Keratinocyte (primary cell): Measurements from ENCODE around the gene ANXA3. TPM values are rescaled to one million over a fixed set of nuclear protein-coding genes. Genes with fewer than 3 reads are reported as not detected.

Experiments used
- DNase-seq: peaks from one replicate; pipeline ENCODE4 v3.0.0-alpha.2; 2011; ENCODE audit warnings: low read depth, missing footprints, low spot score
- FAIRE-seq: peaks from 2 replicates; lab custom pipeline; 2011; peaks lifted over from hg19 to GRCh38; lab: Jason Lieb, UNC
- H2AFZ ChIP-seq: 2 replicates; pipeline ENCODE4 v1.6.0; 2012; ENCODE audit warnings: low read length, control low read depth, inconsistent platforms; ENCODE audit not compliant: control insufficient read depth
- H3K27ac ChIP-seq: 2 replicates; pipeline ENCODE4 v1.5.1; 2011; ENCODE audit warnings: low read length; ENCODE audit not compliant: control insufficient read depth, insufficient read depth
- H3K27me3 ChIP-seq: 3 replicates; pipeline ENCODE4 v1.6.0; 2011; ENCODE audit warnings: low read length; ENCODE audit not compliant: control insufficient read depth, insufficient read depth; ENCODE audit errors: extremely low read depth
- H3K36me3 ChIP-seq, 2 experiments: 2 replicates in 1 of 2; 3 replicates in 1 of 2; pipeline ENCODE4 v1.5.1; 2011; ENCODE audit warnings: low read length in 2 of 2, mild to moderate bottlenecking in 1 of 2; ENCODE audit not compliant: control insufficient read depth in 2 of 2, insufficient read depth in 2 of 2; ENCODE audit errors: extremely low read depth in 1 of 2
- H3K4me1 ChIP-seq: 3 replicates; pipeline ENCODE4 v1.5.1; 2011; ENCODE audit warnings: low read length; ENCODE audit not compliant: control insufficient read depth, insufficient read depth; ENCODE audit errors: extremely low read depth
- H3K4me2 ChIP-seq: 3 replicates; pipeline ENCODE4 v1.6.0; 2011; ENCODE audit warnings: low read depth, low read length; ENCODE audit not compliant: control insufficient read depth, insufficient read depth; ENCODE audit errors: extremely low read depth
- H3K4me3 ChIP-seq, 3 experiments: fragments of 200-600 bp in 1 of 3; sonication (generic) in 1 of 3; 2 replicates in 2 of 3; 3 replicates in 1 of 3; pipeline ENCODE4 v1.5.1; 2011 to 2016; ENCODE audit warnings: low read length in 3 of 3, mild to moderate bottlenecking in 3 of 3, control low read depth in 2 of 3, inconsistent platforms in 1 of 3, low read depth in 1 of 3, mixed read lengths in 1 of 3, mixed run types in 1 of 3, moderate library complexity in 1 of 3; ENCODE audit not compliant: control insufficient read depth in 2 of 3, insufficient read depth in 2 of 3; ENCODE audit errors: extremely low read depth in 1 of 3
- H3K79me2 ChIP-seq: 2 replicates; pipeline ENCODE4 v1.6.0; 2012; ENCODE audit warnings: low read length; ENCODE audit not compliant: control insufficient read depth, insufficient read depth
- H3K9ac ChIP-seq: 3 replicates; pipeline ENCODE4 v1.6.0; 2011; ENCODE audit warnings: low read length; ENCODE audit not compliant: control insufficient read depth, insufficient read depth; ENCODE audit errors: extremely low read depth
- H3K9me1 ChIP-seq: 3 replicates; pipeline ENCODE4 v1.6.0; 2011; ENCODE audit warnings: low read length; ENCODE audit not compliant: control insufficient read depth, insufficient read depth; ENCODE audit errors: extremely low read depth
- H3K9me3 ChIP-seq: 2 replicates; pipeline ENCODE4 v1.5.1; 2012; ENCODE audit warnings: low read depth, low read length; ENCODE audit not compliant: control insufficient read depth
- H4K20me1 ChIP-seq: 3 replicates; pipeline ENCODE4 v1.6.0; 2011; ENCODE audit warnings: low read length; ENCODE audit not compliant: control insufficient read depth, insufficient read depth; ENCODE audit errors: extremely low read depth
- CTCF ChIP-seq, 3 experiments: IDR thresholded peaks in 1 of 3; conservative IDR thresholded peaks in 1 of 3; optimal IDR thresholded peaks in 1 of 3; 2 replicates in 2 of 3; 3 replicates in 1 of 3; pipeline versions ENCODE3 to v1.5.1; 2011; ENCODE audit warnings: low read length in 3 of 3, mild to moderate bottlenecking in 3 of 3, moderate library complexity in 2 of 3, control low read depth in 1 of 3, inconsistent platforms in 1 of 3; ENCODE audit not compliant: insufficient read depth in 2 of 3; ENCODE audit errors: extremely low read depth in 1 of 3
- EZH2 ChIP-seq: IDR thresholded peaks from one replicate; pipeline ENCODE4 v1.6.1; 2012; ENCODE audit warnings: inconsistent platforms, mild to moderate bottlenecking, low read length, moderate library complexity
- dilution Hi-C: fragments of 300-500 bp; cut with MboI; formaldehyde crosslinking; loops from one replicate; pipeline ENCODE4 v1.7.0; 2020; ENCODE audit warnings: low sequenced_read_pairs; ENCODE audit not compliant: extremely low pct_ligation_motif_present
- polyA plus RNA-seq, 5 experiments: library from polyadenylated mRNA; depleted of rRNA in 3 of 5; stranded (reverse) in 3 of 5; stranded (forward) in 1 of 5; unstranded in 1 of 5; fragments of >200 nt; gene quantifications; 1 replicate in 1 of 5; 2 replicates in 3 of 5; 3 replicates in 1 of 5; pipeline versions ENCODE4 v1.2.1 to v1.2.3, GENCODE V29; 2011 to 2012; ENCODE audit warnings: missing spikeins in 2 of 5, low read depth in 1 of 5, low replicate concordance in 1 of 5

Gene ANXA3
- polyA plus RNA-seq, 1 donor (not counting 4 experiments of a cell fraction or from before 2014, with no cell fraction given) = 463 TPM

GRCh38 chr4:78525559-78525958, 26.0 kb upstream of the ANXA3 start:
- no peaks in the 10 kb centered on the region for H3K9me3 ChIP-seq
- FAIRE-seq (no peak), DNase-seq (no peak)
- no peaks in the 10 kb centered on the region for H3K36me3 ChIP-seq
- H3K9ac ChIP-seq = no peak overlapping the region
- dilution Hi-C loops = no loop called here
- H3K4me2 ChIP-seq = no peak overlapping the region
- H4K20me1 ChIP-seq = no peaks in the 10 kb centered on the region
- H3K27me3 ChIP-seq = no peaks in the 10 kb centered on the region
- no peak for TF ChIP-seq EZH2
- no peak for TF ChIP-seq CTCF (optimal IDR thresholded peaks at IDR 0.05 in 1 of 3, IDR thresholded peaks at IDR 0.05 in 1 of 3, conservative IDR thresholded peaks at IDR 0.05 in 1 of 3; ENCODE audit: extremely low read depth in 1 of 3, insufficient read depth in 2 of 3, low read length in 3 of 3)
- no peak overlapping the region for H3K4me3 ChIP-seq
- H3K9me1 ChIP-seq = no peaks in the 10 kb centered on the region
- no peaks in the 10 kb centered on the region for H3K79me2 ChIP-seq
- H3K4me1 ChIP-seq = peaks cover 18% of the 10 kb centered on the region
- H2AFZ ChIP-seq = no peak overlapping the region
- H3K27ac ChIP-seq = no peak overlapping the region

- TF ChIP-seq EZH2 = no peak
- TF ChIP-seq CTCF (optimal IDR thresholded peaks at IDR 0.05 in 1 of 3, IDR thresholded peaks at IDR 0.05 in 1 of 3, conservative IDR thresholded peaks at IDR 0.05 in 1 of 3; ENCODE audit: extremely low read depth in 1 of 3, insufficient read depth in 2 of 3, low read length in 3 of 3) = no peak
- no peak overlapping the region for H3K27ac ChIP-seq
- no peaks in the 10 kb centered on the region for H3K79me2 ChIP-seq
- no peaks in the 10 kb centered on the region for H3K36me3 ChIP-seq
- peaks cover 21% of the 10 kb centered on the region for H3K4me1 ChIP-seq
- H3K4me2 ChIP-seq = no peak overlapping the region
- H3K9me1 ChIP-seq = no peaks in the 10 kb centered on the region
- DNase-seq (no peak), FAIRE-seq (no peak)
- no peak overlapping the region for H2AFZ ChIP-seq
- H3K9me3 ChIP-seq = no peaks in the 10 kb centered on the region
- no peak overlapping the region for H3K9ac ChIP-seq
- H4K20me1 ChIP-seq = no peaks in the 10 kb centered on the region
- dilution Hi-C loops = no loop called here
- no peaks in the 10 kb centered on the region for H3K27me3 ChIP-seq
- no peak overlapping the region for H3K4me3 ChIP-seq
These were observed 24.5 kb upstream of the ANXA3 start for GRCh38 chr4:78527103-78527502.
